GM18951 (cell line): ENCODE results near the gene BLOC1S3.
A peak's percentile ranks its signal among the peaks of the same experiment; 100 is the strongest.

ENCODE experiments used
- POLR2A ChIP-seq: IDR thresholded peaks from 4 replicates; pipeline ENCODE4 v1.6.1; 2011; ENCODE audit warnings: mild to moderate bottlenecking; ENCODE audit not compliant: insufficient read length, insufficient read depth; ENCODE audit errors: extremely low read depth
- in situ Hi-C: fragments of 300-500 bp; cut with MboI; formaldehyde crosslinking; loops from one replicate; pipeline ENCODE4 v1.12.0; 2022; ENCODE audit warnings: low sequenced_read_pairs, mixed read lengths, inconsistent platforms; ENCODE audit not compliant: unreplicated experiment

Gene BLOC1S3

GRCh38 chr19:45172611-45173208 is 5.9 kb upstream of the BLOC1S3 start:
- TF ChIP-seq POLR2A, result no peak
- in situ Hi-C loops, result no loop called here

GRCh38 chr19:45173816-45174215 is 4.8 kb upstream of the BLOC1S3 start:
- no peak for TF ChIP-seq POLR2A
- in situ Hi-C loops, result no loop called here

- in situ Hi-C loops, result no loop called here
- no peak for TF ChIP-seq POLR2A
Observed at GRCh38 chr19:45175515-45176345, 2.9 kb upstream of the BLOC1S3 start.

GRCh38 chr19:45177817-45178261 is 745 bp upstream of the BLOC1S3 start, which contains the start of gene TRAPPC6A:
TRAPPC6A (minus strand) TSS chr19:45178237; CDS start chr19:45178218, 19 bp downstream.
- TF ChIP-seq POLR2A, result peak; percentile 64
- in situ Hi-C loops, result no loop called here

GRCh38 chr19:45179072-45179891 is 698 bp downstream of the BLOC1S3 start:
- no peak for TF ChIP-seq POLR2A
- in situ Hi-C loops, result no loop called here

DNA sequence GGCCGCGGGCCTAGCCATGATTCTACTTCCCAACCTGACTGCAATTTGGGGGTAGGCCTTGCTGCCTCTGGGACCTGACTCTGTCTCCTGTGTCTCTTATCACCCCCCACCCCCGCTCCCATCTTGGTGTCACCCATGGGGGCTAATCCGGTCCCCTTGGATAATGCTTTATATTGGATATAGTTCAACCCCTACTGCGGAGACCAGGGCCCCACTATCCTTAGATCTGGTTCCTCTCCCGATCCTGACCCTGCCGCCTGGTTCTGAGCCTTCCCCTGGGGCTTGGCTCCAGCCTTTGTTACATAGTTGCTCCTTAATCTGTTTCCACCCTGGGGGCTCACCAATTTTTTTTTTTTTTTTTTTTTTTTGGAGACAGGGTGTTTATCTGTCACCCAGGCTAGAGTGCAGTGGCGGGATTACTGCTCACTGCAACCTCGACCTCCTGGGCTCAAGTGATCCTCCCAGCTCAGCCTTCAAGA is 1.3 kb downstream of the BLOC1S3 start:
- no peak for TF ChIP-seq POLR2A
- in situ Hi-C loops, result no loop called here

DNA sequence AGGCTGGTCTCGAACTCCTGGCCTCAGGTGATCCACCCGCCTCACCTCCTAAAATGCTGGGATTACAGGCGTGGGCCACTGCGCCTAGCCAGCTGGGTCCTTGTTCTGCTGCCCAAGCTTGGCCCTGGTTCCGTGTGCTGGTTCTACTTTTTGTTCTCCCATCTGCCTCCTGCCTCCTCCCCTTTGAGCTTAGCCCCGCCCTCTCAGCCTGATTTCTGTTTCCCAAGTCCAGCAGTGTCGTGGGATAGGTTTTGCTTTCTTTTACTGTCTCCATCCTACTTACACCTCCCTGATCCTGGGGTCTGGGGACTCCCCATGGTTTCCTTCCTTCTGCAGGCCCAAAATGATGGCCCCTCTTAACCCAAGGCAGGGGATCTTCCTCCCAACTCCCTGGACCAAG is 2.4 kb downstream of the BLOC1S3 start:
- TF ChIP-seq POLR2A, result no peak
- in situ Hi-C loops, result no loop called here

DNA sequence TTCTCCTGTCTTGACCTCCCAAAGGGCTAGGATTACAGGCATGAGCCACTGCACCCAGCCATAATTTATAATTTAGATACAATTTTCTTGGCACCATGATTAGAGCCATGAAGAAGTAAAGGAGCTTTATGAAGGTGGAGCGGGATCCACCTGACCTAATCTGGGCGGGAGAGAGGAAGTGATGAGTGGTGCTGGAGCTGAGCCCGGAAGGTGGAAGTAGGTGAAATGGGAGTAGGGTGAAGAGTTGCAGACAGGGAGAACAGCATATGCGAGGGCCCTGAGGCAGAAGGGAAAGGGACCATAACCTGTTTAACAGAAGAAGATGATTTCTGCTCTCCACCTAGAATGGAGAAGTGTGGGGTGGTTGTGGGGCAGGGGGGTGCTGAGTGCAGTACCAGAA is 4.2 kb downstream of the BLOC1S3 start:
- in situ Hi-C loops, result no loop called here
- no peak for TF ChIP-seq POLR2A

DNA sequence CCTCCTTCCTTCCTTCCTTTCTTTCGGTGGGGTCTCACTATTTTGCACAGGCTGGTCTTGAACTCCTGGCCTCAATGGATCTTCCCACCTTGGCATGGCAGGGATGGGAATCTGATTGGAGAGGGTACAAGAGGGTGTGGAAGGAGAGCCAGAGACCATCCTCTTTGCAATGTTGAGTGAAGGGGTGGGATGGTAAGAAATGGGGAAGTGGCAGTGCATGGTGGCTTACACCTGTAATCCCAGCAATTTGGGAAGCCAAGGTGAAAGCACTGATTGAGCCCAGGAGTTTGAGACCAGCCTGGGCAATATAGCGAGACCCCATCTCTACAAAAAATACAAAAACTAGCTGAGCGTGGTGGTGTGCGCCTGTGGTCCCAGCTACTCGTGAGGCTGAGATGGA is 5.5 kb downstream of the BLOC1S3 start:
- in situ Hi-C loops, result no loop called here
- TF ChIP-seq POLR2A, result no peak

DNA sequence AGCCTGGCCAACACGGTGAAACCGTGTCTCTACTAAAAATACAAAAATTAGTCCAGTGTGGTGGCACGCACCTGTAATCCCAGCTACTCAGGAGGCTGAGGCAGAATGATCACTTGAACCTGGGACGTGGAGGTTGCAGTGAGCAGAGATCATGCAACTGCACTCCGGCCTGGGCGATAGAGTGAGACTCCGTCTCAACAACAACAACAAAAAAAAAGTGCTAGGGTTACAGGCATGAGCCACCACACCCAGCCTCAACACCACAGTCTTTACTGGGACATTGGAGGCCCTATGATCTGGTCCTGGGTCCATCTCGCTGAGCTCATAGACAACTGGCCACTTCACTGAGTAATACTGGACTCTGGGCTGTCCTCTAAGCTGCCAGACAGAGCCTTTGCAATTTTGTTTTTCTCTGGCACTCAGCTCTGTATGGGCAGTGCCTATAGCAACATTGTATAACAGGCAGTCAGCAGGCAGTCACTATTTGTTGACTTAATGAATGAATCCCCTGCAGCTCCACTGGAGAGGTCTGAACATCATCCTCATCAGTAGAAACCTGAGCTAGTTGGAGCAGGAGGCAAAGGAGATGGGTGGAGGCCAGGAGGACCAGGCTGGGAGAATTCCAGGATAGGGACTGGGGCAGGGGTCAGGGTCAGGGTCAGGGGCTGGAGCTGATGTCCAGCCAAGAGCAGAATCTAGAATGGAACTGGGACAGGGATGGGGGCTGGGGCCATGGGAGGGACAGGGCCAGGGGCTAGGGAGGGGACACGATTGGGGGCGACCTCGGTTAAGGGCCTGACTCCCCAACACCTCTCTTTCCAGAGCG is 8.1 kb downstream of the BLOC1S3 start:
- TF ChIP-seq POLR2A, result no peak
- in situ Hi-C loops, result no loop called here

- in situ Hi-C loops, result no loop called here
- TF ChIP-seq POLR2A, result no peak
Observed at GRCh38 chr19:45187421-45188100, 9.0 kb downstream of the BLOC1S3 start.

- in situ Hi-C loops, result no loop called here
- TF ChIP-seq POLR2A, result no peak
Observed at GRCh38 chr19:45189971-45190370, 11.4 kb downstream of the BLOC1S3 start.
